HEK293T (cell line): ENCODE measurements around the gene CA7.

Experiments
- ARNT ChIP-seq: fragments of 450-650 bp; IDR thresholded peaks from 2 replicates; pipeline ENCODE4 v1.6.1; 2017; ENCODE audit warnings: mild to moderate bottlenecking
- CTBP1 ChIP-seq: fragments of 450-650 bp; IDR thresholded peaks from 2 replicates; pipeline ENCODE4 v1.6.1; 2016; ENCODE audit warnings: borderline replicate concordance
- ELF4 ChIP-seq: fragments of 450-650 bp; IDR thresholded peaks from 2 replicates; pipeline ENCODE4 v1.6.1; 2017; ENCODE audit warnings: antibody characterized with exemption
- FOXA1 ChIP-seq: fragments of 450-650 bp; IDR thresholded peaks from 2 replicates; pipeline ENCODE4 v1.6.1; 2016; ENCODE audit warnings: mild to moderate bottlenecking
- FOXK2 ChIP-seq: fragments of 450-650 bp; IDR thresholded peaks from 2 replicates; pipeline ENCODE4 v1.6.1; 2016; ENCODE audit warnings: mild to moderate bottlenecking
- FOXM1 ChIP-seq: fragments of 450-650 bp; IDR thresholded peaks from 2 replicates; pipeline ENCODE4 v1.6.1; 2017; ENCODE audit warnings: mild to moderate bottlenecking, borderline replicate concordance
- HDGF ChIP-seq: fragments of 450-650 bp; IDR thresholded peaks from 2 replicates; pipeline ENCODE4 v1.6.1; 2017; ENCODE audit warnings: antibody characterized with exemption, borderline replicate concordance
- L3MBTL2 ChIP-seq: fragments of 450-650 bp; conservative IDR thresholded peaks from 2 replicates; pipeline ENCODE4 v1.6.1; 2016; ENCODE audit warnings: mild to moderate bottlenecking
- NFRKB ChIP-seq: fragments of 450-650 bp; IDR thresholded peaks from 2 replicates; pipeline ENCODE4 v1.6.1; 2016; ENCODE audit warnings: mild to moderate bottlenecking, moderate library complexity
- SP1 ChIP-seq: fragments of 450-650 bp; IDR thresholded peaks from 2 replicates; pipeline ENCODE4 v1.6.1; 2017
- TARDBP ChIP-seq: fragments of 450-650 bp; IDR thresholded peaks from 2 replicates; pipeline ENCODE4 v1.6.1; 2016
- ZNF384 ChIP-seq: fragments of 450-650 bp; IDR thresholded peaks from 2 replicates; pipeline ENCODE4 v1.6.1; 2016

DNA sequence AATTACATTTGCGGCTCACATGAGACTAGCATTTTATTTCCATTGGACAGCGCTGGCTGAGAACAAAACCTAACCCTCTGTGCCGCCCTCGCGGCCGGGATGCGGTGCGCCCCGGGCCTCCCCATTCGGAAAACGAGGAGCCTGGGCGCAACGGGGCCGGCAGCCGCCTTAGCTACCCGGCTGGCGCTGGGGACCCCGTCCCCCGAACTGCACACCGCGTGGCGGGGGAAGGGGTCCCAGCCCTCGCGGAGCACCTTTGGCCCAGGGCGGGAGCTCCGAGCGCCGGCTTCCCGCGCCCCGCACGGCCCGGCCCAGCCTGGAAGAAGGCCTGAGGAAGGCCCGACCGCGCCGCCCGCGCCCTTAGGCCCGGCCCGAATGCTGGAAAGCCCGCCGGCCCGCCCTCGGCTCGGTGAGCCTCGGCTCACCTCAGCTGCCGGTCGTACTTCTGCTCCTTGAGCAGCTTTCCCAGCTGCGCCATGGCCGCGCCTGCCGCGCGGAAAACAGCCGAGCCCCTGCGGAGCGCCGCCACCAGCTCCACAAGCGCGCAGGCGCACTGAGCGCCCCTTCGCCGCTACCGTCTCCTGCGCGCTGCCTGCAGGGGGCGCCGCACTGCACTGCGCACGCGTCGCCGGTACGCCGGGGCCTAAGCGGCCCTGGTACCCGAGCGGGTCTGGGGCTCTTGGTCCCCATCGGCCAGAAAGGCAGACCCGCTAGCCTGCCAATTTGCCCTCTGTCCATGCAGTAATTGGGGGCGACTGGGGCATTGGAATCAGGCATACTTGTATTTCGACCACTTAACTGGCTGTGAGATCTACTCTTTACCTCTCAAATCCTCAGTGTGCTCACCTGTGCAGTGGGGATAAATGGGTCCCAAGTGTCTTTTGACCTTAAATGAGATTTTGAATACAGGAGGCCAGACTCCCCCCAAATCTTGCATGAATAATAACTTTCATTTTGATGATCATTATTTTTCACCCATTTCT lies 13.5 kb upstream of the CA7 start, which contains the start of gene NAE1:
- TF ChIP-seq NFRKB (no peak), FOXK2 (no peak), ARNT (no peak), FOXA1 (no peak), FOXM1 (no peak), ELF4 (no peak), SP1 (no peak), HDGF (no peak; the same call in 1 of the 2 replicates), ZNF384 (no peak), L3MBTL2 (peak; percentile 71), CTBP1 (0 out of 2 replicates have a peak, but pooled peaks have one; percentile 50), TARDBP (no peak)
